A673 (cell line): ENCODE results near the gene COMMD4. TPM values are rescaled to one million over a fixed set of nuclear protein-coding genes. Genes with fewer than 3 reads are reported as not detected.

ENCODE experiments used
- BruUV-seq: library from RNA; stranded (reverse); fragments of 400-500 nt; replicated peaks from 2 replicates; lab custom pipeline; 2021; lab: Mats Ljungman, UMichigan
- CTCF ChIA-PET: fragments of 300-600 bp; sonication (Branson Sonifier 250); formaldehyde crosslinking; loops from one replicate; lab custom pipeline; 2022; ENCODE audit warnings: antibody characterized with exemption; lab: Charles Lee
- POLR2A ChIA-PET: fragments of 300-600 bp; sonication (Branson Sonifier 250); formaldehyde crosslinking; loops from one replicate; lab custom pipeline; 2022; ENCODE audit warnings: antibody characterized with exemption; ENCODE audit not compliant: low non-redundant PET; lab: Charles Lee
- DNase-seq: peaks from one replicate; pipeline ENCODE4 v3.0.0-alpha.2; 2015; ENCODE audit warnings: low spot score
- H3K27ac ChIP-seq: fragments of 200-600 bp; sonication (generic); 2 replicates; pipeline ENCODE4 v1.5.1; 2016; ENCODE audit warnings: mixed run types, low read depth, mild to moderate bottlenecking, mixed read lengths, antibody characterized with exemption, low read length; ENCODE audit not compliant: poor library complexity, severe bottlenecking
- H3K27me3 ChIP-seq: fragments of 200-600 bp; sonication (generic); replicated peaks from 2 replicates; pipeline ENCODE4 v1.6.1; 2017; ENCODE audit warnings: mixed run types, low read depth, mild to moderate bottlenecking, mixed read lengths, antibody characterized with exemption, low read length; ENCODE audit not compliant: insufficient read depth, poor library complexity
- H3K36me3 ChIP-seq: fragments of 200-600 bp; sonication (generic); 2 replicates; pipeline ENCODE4 v1.6.1; 2016; ENCODE audit warnings: mixed run types, mild to moderate bottlenecking, mixed read lengths, antibody characterized with exemption, low read length; ENCODE audit not compliant: insufficient read depth, poor library complexity, severe bottlenecking
- H3K4me1 ChIP-seq: fragments of 200-600 bp; sonication (generic); 2 replicates; pipeline ENCODE4 v1.6.1; 2017; ENCODE audit warnings: mixed run types, mild to moderate bottlenecking, mixed read lengths, antibody characterized with exemption, low read length; ENCODE audit not compliant: insufficient read depth, poor library complexity, severe bottlenecking
- H3K4me3 ChIP-seq: fragments of 200-600 bp; sonication (generic); 2 replicates; pipeline ENCODE4 v1.5.1; 2016; ENCODE audit warnings: low read depth, mixed run types, mild to moderate bottlenecking, mixed read lengths, low read length; ENCODE audit not compliant: poor library complexity, severe bottlenecking
- H3K9me3 ChIP-seq: fragments of 200-600 bp; sonication (generic); 2 replicates; pipeline ENCODE4 v1.6.1; 2016; ENCODE audit warnings: mixed run types, low read depth, mild to moderate bottlenecking, mixed read lengths, antibody characterized with exemption, low read length; ENCODE audit not compliant: poor library complexity, severe bottlenecking
- EZH2 ChIP-seq: fragments of 200-600 bp; sonication (generic); IDR thresholded peaks from 2 replicates; pipeline ENCODE4 v1.6.1; 2017; ENCODE audit warnings: borderline replicate concordance, low read depth, mild to moderate bottlenecking, mixed read lengths, antibody characterized with exemption, low read length; ENCODE audit not compliant: poor library complexity, severe bottlenecking
- intact Hi-C: fragments of 100-400 bp; cut with micrococcal nuclease; formaldehyde crosslinking; loops from one replicate; pipeline ENCODE4 v1.10.0; 2022; ENCODE audit not compliant: unreplicated experiment
- total RNA-seq: library from RNA; stranded (reverse); gene quantifications from 2 replicates; pipeline ENCODE4 v1.2.3, GENCODE V29; 2021
- TF ChIP-seq, protein P1 (sequence below): fragments of 300-800, 200-600 bp; sonication (generic); conservative IDR thresholded peaks from 2 replicates; pipeline ENCODE4 v1.5.1; 2017; ENCODE audit warnings: low read depth, mild to moderate bottlenecking, antibody characterized with exemption, low read length, moderate library complexity, mixed read lengths

COMMD4 gene
- total RNA-seq, 1 experiment from 2014 or later = 109 TPM

DNA sequence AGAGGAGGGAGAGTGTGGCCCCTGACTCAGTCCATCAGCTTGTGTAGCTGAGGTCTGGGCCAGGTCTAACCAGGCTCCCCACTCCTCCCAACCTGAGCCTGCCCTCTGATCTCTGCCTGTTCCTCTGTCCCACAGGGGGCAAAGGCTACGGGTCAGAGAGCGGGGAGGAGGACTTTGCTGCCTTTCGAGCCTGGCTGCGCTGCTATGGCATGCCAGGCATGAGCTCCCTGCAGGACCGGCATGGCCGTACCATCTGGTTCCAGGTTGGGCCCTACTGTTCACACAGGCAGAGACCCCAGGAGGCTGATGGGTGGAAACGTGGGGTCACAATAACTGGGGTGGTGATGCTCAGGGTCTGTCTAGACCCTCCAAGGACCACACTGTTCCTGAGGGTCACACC lies 17.7 kb downstream of the COMMD4 start:
- Histone ChIP-seq H3K27ac (no peak overlapping the region), H3K4me1 (no peaks in the 10 kb centered on the region), H3K4me3 (no peak overlapping the region), H3K9me3 (no peaks in the 10 kb centered on the region), H3K36me3 (no peaks in the 10 kb centered on the region), H3K27me3 (no peaks in the 10 kb centered on the region)
- TF ChIP-seq, protein P1, sequence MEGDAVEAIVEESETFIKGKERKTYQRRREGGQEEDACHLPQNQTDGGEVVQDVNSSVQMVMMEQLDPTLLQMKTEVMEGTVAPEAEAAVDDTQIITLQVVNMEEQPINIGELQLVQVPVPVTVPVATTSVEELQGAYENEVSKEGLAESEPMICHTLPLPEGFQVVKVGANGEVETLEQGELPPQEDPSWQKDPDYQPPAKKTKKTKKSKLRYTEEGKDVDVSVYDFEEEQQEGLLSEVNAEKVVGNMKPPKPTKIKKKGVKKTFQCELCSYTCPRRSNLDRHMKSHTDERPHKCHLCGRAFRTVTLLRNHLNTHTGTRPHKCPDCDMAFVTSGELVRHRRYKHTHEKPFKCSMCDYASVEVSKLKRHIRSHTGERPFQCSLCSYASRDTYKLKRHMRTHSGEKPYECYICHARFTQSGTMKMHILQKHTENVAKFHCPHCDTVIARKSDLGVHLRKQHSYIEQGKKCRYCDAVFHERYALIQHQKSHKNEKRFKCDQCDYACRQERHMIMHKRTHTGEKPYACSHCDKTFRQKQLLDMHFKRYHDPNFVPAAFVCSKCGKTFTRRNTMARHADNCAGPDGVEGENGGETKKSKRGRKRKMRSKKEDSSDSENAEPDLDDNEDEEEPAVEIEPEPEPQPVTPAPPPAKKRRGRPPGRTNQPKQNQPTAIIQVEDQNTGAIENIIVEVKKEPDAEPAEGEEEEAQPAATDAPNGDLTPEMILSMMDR = no peak
- TF ChIP-seq EZH2 = no peak
- ChIA-PET CTCF (no interaction called here), POLR2A (no interaction called here)
- no TSS peak for BruUV-seq
- no peak for DNase-seq
- intact Hi-C loops = no loop called here

DNA sequence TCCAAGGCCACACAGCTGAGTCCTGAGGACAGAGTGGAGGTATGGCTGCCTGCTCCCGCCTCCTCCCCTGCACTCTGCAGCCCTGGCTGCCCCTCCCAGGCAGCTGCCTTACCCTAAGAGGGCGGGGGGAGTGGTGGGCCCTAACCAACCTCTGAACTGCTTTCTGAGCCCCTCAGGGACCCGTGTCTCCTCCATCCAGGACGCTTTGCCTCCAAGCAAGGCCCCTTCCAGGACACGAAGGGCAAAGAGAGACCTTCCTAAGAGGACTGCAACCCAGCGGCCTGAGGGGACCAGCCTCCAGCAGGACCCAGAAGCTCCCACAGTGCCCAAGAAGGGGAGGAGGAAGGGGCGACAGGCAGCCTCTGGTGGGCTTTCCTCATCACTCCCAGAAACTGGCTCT lies 18.6 kb downstream of the COMMD4 start:
- H3K36me3 ChIP-seq = peaks cover 4% of the 10 kb centered on the region
- H3K27me3 ChIP-seq = no peaks in the 10 kb centered on the region
- intact Hi-C loops = no loop called here
- no peaks in the 10 kb centered on the region for H3K4me1 ChIP-seq
- H3K4me3 ChIP-seq = no peak overlapping the region
- no peak for DNase-seq
- ChIA-PET CTCF (no interaction called here), POLR2A (no interaction called here)
- BruUV-seq = no TSS peak
- no peak overlapping the region for H3K27ac ChIP-seq
- TF ChIP-seq EZH2 = no peak
- TF ChIP-seq, protein P1 = no peak
- H3K9me3 ChIP-seq = no peaks in the 10 kb centered on the region

DNA sequence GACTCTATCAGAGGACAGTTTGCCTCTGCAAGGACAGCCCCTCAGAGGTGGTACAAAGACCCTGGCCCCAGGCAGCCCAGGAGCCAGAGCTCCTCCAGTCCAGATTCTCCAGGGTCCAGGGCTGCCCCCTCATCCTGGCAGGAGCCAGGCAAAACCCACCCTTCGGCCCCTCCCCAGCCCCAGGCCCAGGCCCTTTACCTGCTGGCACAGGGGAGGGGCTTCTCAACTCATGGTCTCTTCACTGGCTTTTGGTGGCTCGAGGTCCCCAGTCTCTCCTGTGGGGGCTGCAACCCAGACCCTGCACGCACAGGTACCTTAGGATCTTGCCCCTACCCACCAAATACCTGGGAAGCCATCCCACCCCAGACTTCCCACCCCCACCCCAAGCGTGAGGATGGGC lies 19.5 kb downstream of the COMMD4 start:
- no TSS peak for BruUV-seq
- Histone ChIP-seq H3K36me3 (peaks cover 9% of the 10 kb centered on the region), H3K27ac (no peak overlapping the region), H3K27me3 (no peaks in the 10 kb centered on the region), H3K4me1 (no peaks in the 10 kb centered on the region), H3K9me3 (no peaks in the 10 kb centered on the region), H3K4me3 (no peak overlapping the region)
- intact Hi-C loops = no loop called here
- no peak for TF ChIP-seq EZH2
- TF ChIP-seq, protein P1 = no peak
- DNase-seq = no peak
- ChIA-PET POLR2A (no interaction called here), CTCF (no interaction called here)
